Measurements from ENCODE around the gene ZNF350. TPM values are rescaled to one million over a fixed set of nuclear protein-coding genes. Genes with fewer than 3 reads are reported as not detected.

The ZNF350 gene
- total RNA-seq, 1 experiment from 2014 or later: 7.3 TPM

GRCh38 chr19:51944798-51945552 lies 41.7 kb downstream of the ZNF350 start:
- peaks cover 33% of the 10 kb centered on the region for H3K9me3 ChIP-seq (replicated peaks)
- H3K4me1 ChIP-seq: no peaks in the 10 kb centered on the region
- peaks cover 54% of the 10 kb centered on the region for H3K36me3 ChIP-seq
- H3K27me3 ChIP-seq: no peaks in the 10 kb centered on the region
- no peak overlapping the region for H3K4me3 ChIP-seq
- H3K27ac ChIP-seq: no peak overlapping the region
- no peak for DNase-seq

- Histone ChIP-seq H3K27me3 (no peaks in the 10 kb centered on the region), H3K9me3 (replicated peaks) (peaks cover 8% of the 10 kb centered on the region), H3K4me1 (no peaks in the 10 kb centered on the region), H3K36me3 (peaks cover 64% of the 10 kb centered on the region), H3K27ac (no peak overlapping the region), H3K4me3 (no peak overlapping the region)
- DNase-seq: no peak
These were observed 47.7 kb downstream of the ZNF350 start for GRCh38 chr19:51938936-51939335.

GRCh38 chr19:51931921-51932320 lies 54.7 kb downstream of the ZNF350 start:
- Histone ChIP-seq H3K4me1 (no peaks in the 10 kb centered on the region), H3K9me3 (replicated peaks) (peaks cover 4% of the 10 kb centered on the region), H3K27ac (no peak overlapping the region), H3K36me3 (peaks cover 55% of the 10 kb centered on the region), H3K27me3 (no peaks in the 10 kb centered on the region), H3K4me3 (no peak overlapping the region)
- DNase-seq: no peak

- Histone ChIP-seq H3K27ac (no peak overlapping the region), H3K4me3 (peak overlapping the region; percentile 90), H3K36me3 (peaks cover 22% of the 10 kb centered on the region), H3K27me3 (no peaks in the 10 kb centered on the region), H3K9me3 (replicated peaks) (peaks cover 6% of the 10 kb centered on the region), H3K4me1 (no peaks in the 10 kb centered on the region)
- DNase-seq: no peak
These were observed 58.8 kb downstream of the ZNF350 start for GRCh38 chr19:51927859-51928258.

GRCh38 chr19:51926784-51927741 lies 59.6 kb downstream of the ZNF350 start, which contains the start of gene ZNF613:
ZNF613 (plus strand) TSS chr19:51927472; CDS start chr19:51936221, 8,749 bp downstream.
- Histone ChIP-seq H3K4me1 (no peaks in the 10 kb centered on the region), H3K4me3 (peak within 1 kb of the TSS; percentile 90), H3K9me3 (replicated peaks) (peaks cover 8% of the 10 kb centered on the region), H3K36me3 (peaks cover 20% of the 10 kb centered on the region), H3K27ac (peak within 1 kb of the TSS; percentile 71), H3K27me3 (no peaks in the 10 kb centered on the region)
- DNase-seq: peak; percentile 84 to 91

- Histone ChIP-seq H3K4me1 (no peaks in the 10 kb centered on the region), H3K9me3 (replicated peaks) (peaks cover 10% of the 10 kb centered on the region), H3K27me3 (no peaks in the 10 kb centered on the region), H3K36me3 (peaks cover 14% of the 10 kb centered on the region), H3K4me3 (peak overlapping the region; percentile 90), H3K27ac (peak overlapping the region; percentile 71; the same call in 1 of the 2 replicates)
- DNase-seq: no peak
These were observed 60.2 kb downstream of the ZNF350 start for GRCh38 chr19:51926426-51926783.

GRCh38 chr19:51921949-51922348 lies 64.7 kb downstream of the ZNF350 start:
- no peaks in the 10 kb centered on the region for H3K4me1 ChIP-seq
- H3K27ac ChIP-seq: no peak overlapping the region
- H3K36me3 ChIP-seq: no peaks in the 10 kb centered on the region
- no peak overlapping the region for H3K4me3 ChIP-seq
- H3K9me3 ChIP-seq (replicated peaks): peaks cover 14% of the 10 kb centered on the region
- H3K27me3 ChIP-seq: no peaks in the 10 kb centered on the region
- DNase-seq: peak; percentile 7 to 13

- no peaks in the 10 kb centered on the region for H3K4me1 ChIP-seq
- no peak overlapping the region for H3K4me3 ChIP-seq
- H3K27ac ChIP-seq: no peak overlapping the region
- no peaks in the 10 kb centered on the region for H3K36me3 ChIP-seq
- H3K27me3 ChIP-seq: no peaks in the 10 kb centered on the region
- H3K9me3 ChIP-seq (replicated peaks): peaks cover 27% of the 10 kb centered on the region
- no peak for DNase-seq
These were observed 67.0 kb downstream of the ZNF350 start for GRCh38 chr19:51919606-51920005.

- Histone ChIP-seq H3K4me3 (no peak overlapping the region), H3K27me3 (no peaks in the 10 kb centered on the region), H3K9me3 (replicated peaks) (peaks cover 29% of the 10 kb centered on the region), H3K27ac (no peak overlapping the region), H3K36me3 (no peaks in the 10 kb centered on the region), H3K4me1 (no peaks in the 10 kb centered on the region)
- no peak for DNase-seq
These were observed 70.5 kb downstream of the ZNF350 start for GRCh38 chr19:51916167-51916566.

- H3K4me1 ChIP-seq: no peaks in the 10 kb centered on the region
- H3K9me3 ChIP-seq (replicated peaks): peaks cover 29% of the 10 kb centered on the region
- DNase-seq: no peak
- H3K36me3 ChIP-seq: no peaks in the 10 kb centered on the region
- H3K27ac ChIP-seq: no peak overlapping the region
- H3K4me3 ChIP-seq: no peak overlapping the region
- H3K27me3 ChIP-seq: no peaks in the 10 kb centered on the region
These were observed 71.2 kb downstream of the ZNF350 start for GRCh38 chr19:51915324-51915867.

Other genes starting within 250 kb of the ZNF350 start
- gene FPR1, start 235.0 kb downstream of the ZNF350 start, total RNA-seq (2014; rRNA removed; shearing (Covaris generic)): not detected in 2 replicates
- gene FPR2, start 225.7 kb downstream of the ZNF350 start, total RNA-seq (2014; rRNA removed; shearing (Covaris generic)): not detected in 2 replicates
- not detected in 2 replicates for gene FPR3, start 191.7 kb downstream of the ZNF350 start, total RNA-seq (2014; rRNA removed; shearing (Covaris generic))
- 10.0 and 10.8 TPM in 2 replicates for gene ZNF577, start 98.9 kb downstream of the ZNF350 start, total RNA-seq (2014; rRNA removed; shearing (Covaris generic))
- gene ZNF649, start 81.8 kb downstream of the ZNF350 start, total RNA-seq (2014; rRNA removed; shearing (Covaris generic)): 22.0 and 22.1 TPM in 2 replicates
- 4.6 and 5.3 TPM in 2 replicates for gene ZNF613, start 59.4 kb downstream of the ZNF350 start, total RNA-seq (2014; rRNA removed; shearing (Covaris generic))
- gene ZNF615, start 21.4 kb upstream of the ZNF350 start, total RNA-seq (2014; rRNA removed; shearing (Covaris generic)): 10.4 and 11.4 TPM in 2 replicates
- gene ZNF614, start 41.5 kb upstream of the ZNF350 start, total RNA-seq (2014; rRNA removed; shearing (Covaris generic)): 22.3 TPM in 2 replicates
- 8.6 and 10.0 TPM in 2 replicates for gene ZNF432, start 62.0 kb upstream of the ZNF350 start, total RNA-seq (2014; rRNA removed; shearing (Covaris generic))
- gene ZNF841, start 108.9 kb upstream of the ZNF350 start, total RNA-seq (2014; rRNA removed; shearing (Covaris generic)): 11.1 and 13.5 TPM in 2 replicates
- 10.8 and 13.0 TPM in 2 replicates for gene ZNF616, start 153.1 kb upstream of the ZNF350 start, total RNA-seq (2014; rRNA removed; shearing (Covaris generic))
- gene ZNF836, start 184.8 kb upstream of the ZNF350 start, total RNA-seq (2014; rRNA removed; shearing (Covaris generic)): 4.9 and 5.9 TPM in 2 replicates
- gene PPP2R1A, start 203.2 kb upstream of the ZNF350 start, total RNA-seq (2014; rRNA removed; shearing (Covaris generic)): 175 and 190 TPM in 2 replicates

All from SJCRH30 (cell line).